Measurements from ENCODE around the gene RAC3. TPM values are rescaled to one million over a fixed set of nuclear protein-coding genes. Genes with fewer than 3 reads are reported as not detected.

Gene RAC3
- total RNA-seq, 1 experiment from 2014 or later: 120 TPM

GRCh38 chr17:82028966-82029365 lies 2.5 kb upstream of the RAC3 start (continued):
- TF ChIP-seq, protein P1, sequence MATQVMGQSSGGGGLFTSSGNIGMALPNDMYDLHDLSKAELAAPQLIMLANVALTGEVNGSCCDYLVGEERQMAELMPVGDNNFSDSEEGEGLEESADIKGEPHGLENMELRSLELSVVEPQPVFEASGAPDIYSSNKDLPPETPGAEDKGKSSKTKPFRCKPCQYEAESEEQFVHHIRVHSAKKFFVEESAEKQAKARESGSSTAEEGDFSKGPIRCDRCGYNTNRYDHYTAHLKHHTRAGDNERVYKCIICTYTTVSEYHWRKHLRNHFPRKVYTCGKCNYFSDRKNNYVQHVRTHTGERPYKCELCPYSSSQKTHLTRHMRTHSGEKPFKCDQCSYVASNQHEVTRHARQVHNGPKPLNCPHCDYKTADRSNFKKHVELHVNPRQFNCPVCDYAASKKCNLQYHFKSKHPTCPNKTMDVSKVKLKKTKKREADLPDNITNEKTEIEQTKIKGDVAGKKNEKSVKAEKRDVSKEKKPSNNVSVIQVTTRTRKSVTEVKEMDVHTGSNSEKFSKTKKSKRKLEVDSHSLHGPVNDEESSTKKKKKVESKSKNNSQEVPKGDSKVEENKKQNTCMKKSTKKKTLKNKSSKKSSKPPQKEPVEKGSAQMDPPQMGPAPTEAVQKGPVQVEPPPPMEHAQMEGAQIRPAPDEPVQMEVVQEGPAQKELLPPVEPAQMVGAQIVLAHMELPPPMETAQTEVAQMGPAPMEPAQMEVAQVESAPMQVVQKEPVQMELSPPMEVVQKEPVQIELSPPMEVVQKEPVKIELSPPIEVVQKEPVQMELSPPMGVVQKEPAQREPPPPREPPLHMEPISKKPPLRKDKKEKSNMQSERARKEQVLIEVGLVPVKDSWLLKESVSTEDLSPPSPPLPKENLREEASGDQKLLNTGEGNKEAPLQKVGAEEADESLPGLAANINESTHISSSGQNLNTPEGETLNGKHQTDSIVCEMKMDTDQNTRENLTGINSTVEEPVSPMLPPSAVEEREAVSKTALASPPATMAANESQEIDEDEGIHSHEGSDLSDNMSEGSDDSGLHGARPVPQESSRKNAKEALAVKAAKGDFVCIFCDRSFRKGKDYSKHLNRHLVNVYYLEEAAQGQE (IDR thresholded peaks at IDR 0.05; ENCODE audit: low read depth): no peak
- no peak for TF ChIP-seq JUND (IDR thresholded peaks at IDR 0.05)
- TF ChIP-seq POLR2AphosphoS5 (IDR thresholded peaks at IDR 0.05; ENCODE audit: low read depth, low read length): no peak
- no peak for TF ChIP-seq CEBPB (IDR thresholded peaks at IDR 0.05; ENCODE audit: low read depth)
- no peak for TF ChIP-seq EGR1 (IDR thresholded peaks at IDR 0.05; ENCODE audit: low read depth)
- TF ChIP-seq FOSL1 (IDR thresholded peaks at IDR 0.05; ENCODE audit: low read depth): no peak
- no peak for TF ChIP-seq SIN3A (IDR thresholded peaks at IDR 0.05; ENCODE audit: low read depth)
- no peak for TF ChIP-seq POLR2A (IDR thresholded peaks at IDR 0.05; ENCODE audit: borderline replicate concordance, extremely low read depth, insufficient read depth, insufficient read length)

GRCh38 chr17:82029391-82029790 lies 2.1 kb upstream of the RAC3 start:
- Histone ChIP-seq H4K20me1 (ENCODE audit: insufficient read depth) (no peaks in the 10 kb centered on the region), H3K79me2 (ENCODE audit: insufficient read depth, low read length) (peaks cover 11% of the 10 kb centered on the region; the same call in 1 of the 2 replicates), H3K27ac (ENCODE audit: low read depth, low read length) (no peak overlapping the region; the same call in 1 of the 2 replicates), H3K36me3 (ENCODE audit: control insufficient read depth in 1 of 2, insufficient read depth in 2 of 2, low read length in 2 of 2) (no peaks in the 10 kb centered on the region; a peak in 1 of 4 replicates), H3K27me3 (ENCODE audit: insufficient read depth, low read length) (no peaks in the 10 kb centered on the region), H3K9me3 (ENCODE audit: control insufficient read depth in 1 of 2, insufficient read depth in 1 of 2, low read depth in 1 of 2, low read length in 2 of 2) (no peaks in the 10 kb centered on the region), H3K4me3 (replicated peaks in 1 of 2; ENCODE audit: low read depth in 1 of 2, low read length in 2 of 2) (no peak overlapping the region), H2AFZ (ENCODE audit: low read depth, low read length, poor library complexity, severe bottlenecking) (no peak overlapping the region), H3K4me1 (ENCODE audit: control insufficient read depth in 1 of 2, insufficient read depth in 2 of 2, low read length in 2 of 2) (peaks cover 12 to 39% of the 10 kb centered on the region in 2 experiments; a peak in 3 of 4 replicates), H3K9ac (ENCODE audit: low read length) (no peak overlapping the region), H3K4me2 (ENCODE audit: low read length) (no peak overlapping the region), H3K9me2 (ENCODE audit: insufficient read depth) (no peaks in the 10 kb centered on the region)
- TF ChIP-seq RAD21 (IDR thresholded peaks at IDR 0.05; ENCODE audit: low read depth): no peak
- TF ChIP-seq SRF (IDR thresholded peaks at IDR 0.05; ENCODE audit: low read depth): no peak
- TF ChIP-seq ZBTB33 (IDR thresholded peaks at IDR 0.05; ENCODE audit: extremely low read depth, insufficient replicate concordance, low read length): no peak
- TF ChIP-seq, protein P2, sequence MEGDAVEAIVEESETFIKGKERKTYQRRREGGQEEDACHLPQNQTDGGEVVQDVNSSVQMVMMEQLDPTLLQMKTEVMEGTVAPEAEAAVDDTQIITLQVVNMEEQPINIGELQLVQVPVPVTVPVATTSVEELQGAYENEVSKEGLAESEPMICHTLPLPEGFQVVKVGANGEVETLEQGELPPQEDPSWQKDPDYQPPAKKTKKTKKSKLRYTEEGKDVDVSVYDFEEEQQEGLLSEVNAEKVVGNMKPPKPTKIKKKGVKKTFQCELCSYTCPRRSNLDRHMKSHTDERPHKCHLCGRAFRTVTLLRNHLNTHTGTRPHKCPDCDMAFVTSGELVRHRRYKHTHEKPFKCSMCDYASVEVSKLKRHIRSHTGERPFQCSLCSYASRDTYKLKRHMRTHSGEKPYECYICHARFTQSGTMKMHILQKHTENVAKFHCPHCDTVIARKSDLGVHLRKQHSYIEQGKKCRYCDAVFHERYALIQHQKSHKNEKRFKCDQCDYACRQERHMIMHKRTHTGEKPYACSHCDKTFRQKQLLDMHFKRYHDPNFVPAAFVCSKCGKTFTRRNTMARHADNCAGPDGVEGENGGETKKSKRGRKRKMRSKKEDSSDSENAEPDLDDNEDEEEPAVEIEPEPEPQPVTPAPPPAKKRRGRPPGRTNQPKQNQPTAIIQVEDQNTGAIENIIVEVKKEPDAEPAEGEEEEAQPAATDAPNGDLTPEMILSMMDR (IDR thresholded peaks at IDR 0.05 in 2 of 3, conservative IDR thresholded peaks at IDR 0.05 in 1 of 3; ENCODE audit: borderline replicate concordance in 1 of 3, insufficient read depth in 1 of 3, low read depth in 2 of 3, low read length in 2 of 3): no peak
- no peak for TF ChIP-seq ELF1 (IDR thresholded peaks at IDR 0.05; ENCODE audit: borderline replicate concordance, low read depth)
- no peak for TF ChIP-seq EGR1 (IDR thresholded peaks at IDR 0.05; ENCODE audit: low read depth)
- TF ChIP-seq, protein P3, sequence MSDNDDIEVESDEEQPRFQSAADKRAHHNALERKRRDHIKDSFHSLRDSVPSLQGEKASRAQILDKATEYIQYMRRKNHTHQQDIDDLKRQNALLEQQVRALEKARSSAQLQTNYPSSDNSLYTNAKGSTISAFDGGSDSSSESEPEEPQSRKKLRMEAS (IDR thresholded peaks at IDR 0.05): no peak
- TF ChIP-seq SIN3A (IDR thresholded peaks at IDR 0.05; ENCODE audit: low read depth): no peak
- TF ChIP-seq EZH2phosphoT487 (IDR thresholded peaks at IDR 0.05; ENCODE audit: borderline replicate concordance): no peak
- TF ChIP-seq POLR2A (IDR thresholded peaks at IDR 0.05; ENCODE audit: borderline replicate concordance, extremely low read depth, insufficient read depth, insufficient read length): no peak
- DNase-seq (ENCODE audit: low read depth, low spot score) (no peak), ATAC-seq (no peak)
- RAD21 ChIA-PET (ENCODE audit: low non-redundant PET in 1 of 2, low total read pairs in 2 of 2, uncharacterized antibody in 2 of 2, unreplicated experiment in 2 of 2): interaction anchor here in 1 of 2 experiments (0.6 to 0.9 kb wide), 2 partner anchors 70 to 322 kb away, joined by 3 read pairs; no protein-coding TSS in a partner anchor
- POLR2A ChIA-PET: interaction anchor here (1.8 kb wide), 1 partner anchor 8 kb away, joined by 4 read pairs; the partner anchor contains the start of gene DCXR
- CTCF ChIA-PET: interaction anchor here (1.2 to 3.0 kb wide), 6 partner anchors 8 to 170 kb away, joined by 3 to 39 read pairs (median 8); partner anchors contain the start of genes CENPX, DCXR, FASN and LRRC45
- intact Hi-C loops (cut with micrococcal nuclease): no loop called here
- BruUV-seq (replicated peaks): no TSS peak
